HG02943 (cell line): ENCODE measurements around the gene CACNA2D3.
"Not testable (repeated sequence)": the region's sequence is repeated elsewhere in the genome, so short reads cannot be mapped to it uniquely, and the experiment has no call there.

ENCODE experiments used
- ATAC-seq: cut with Tn5 transposase; IDR thresholded peaks from one replicate; pipeline ENCODE4 v1.9.1; 2021; ENCODE audit warnings: mild to moderate bottlenecking, low read depth, moderate library complexity; ENCODE audit not compliant: unreplicated experiment

CACNA2D3 gene

GRCh38 chr3:54427941-54428871 lies 305.9 kb downstream of the CACNA2D3 start:
- ATAC-seq, result no peak

GRCh38 chr3:54432975-54433374 lies 310.6 kb downstream of the CACNA2D3 start:
- ATAC-seq, result no peak

GRCh38 chr3:54433846-54434245 lies 311.5 kb downstream of the CACNA2D3 start:
- no peak for ATAC-seq

GRCh38 chr3:54434756-54435155 lies 312.4 kb downstream of the CACNA2D3 start:
- ATAC-seq, result no peak

- no peak for ATAC-seq
Measured at GRCh38 chr3:54437271-54437670, 314.9 kb downstream of the CACNA2D3 start.

- ATAC-seq, result no peak
Measured at GRCh38 chr3:54443561-54444161, 321.3 kb downstream of the CACNA2D3 start.

GRCh38 chr3:54445630-54446029 lies 323.3 kb downstream of the CACNA2D3 start:
- no peak for ATAC-seq

GRCh38 chr3:54447427-54447826 lies 325.1 kb downstream of the CACNA2D3 start:
- ATAC-seq, result no peak

GRCh38 chr3:54454806-54455205 lies 332.5 kb downstream of the CACNA2D3 start:
- no peak for ATAC-seq

- no peak for ATAC-seq
Measured at GRCh38 chr3:54458357-54458756, 336.0 kb downstream of the CACNA2D3 start.

- not testable (repeated sequence) for ATAC-seq
Measured at GRCh38 chr3:54464554-54464953, 342.2 kb downstream of the CACNA2D3 start.

- no peak for ATAC-seq
Measured at GRCh38 chr3:54476891-54477290, 354.5 kb downstream of the CACNA2D3 start.

GRCh38 chr3:54481606-54482365 lies 359.4 kb downstream of the CACNA2D3 start:
- no peak for ATAC-seq

GRCh38 chr3:54484334-54484733 lies 362.0 kb downstream of the CACNA2D3 start:
- ATAC-seq, result no peak

- ATAC-seq, result no peak
Measured at GRCh38 chr3:54486317-54486716, 364.0 kb downstream of the CACNA2D3 start.

- no peak for ATAC-seq
Measured at GRCh38 chr3:54488297-54488696, 365.9 kb downstream of the CACNA2D3 start.

GRCh38 chr3:54494209-54494608 lies 371.9 kb downstream of the CACNA2D3 start:
- no peak for ATAC-seq

- ATAC-seq, result no peak
Measured at GRCh38 chr3:54506603-54507002, 384.3 kb downstream of the CACNA2D3 start.

- ATAC-seq, result no peak
Measured at GRCh38 chr3:54507876-54508460, 385.6 kb downstream of the CACNA2D3 start.

- ATAC-seq, result no peak
Measured at GRCh38 chr3:54510506-54510905, 388.2 kb downstream of the CACNA2D3 start.
